ENCODE results near the gene CGREF1. TPM values are rescaled to one million over a fixed set of nuclear protein-coding genes. Genes with fewer than 3 reads are reported as not detected.

Gene CGREF1
- total RNA-seq, 1 donor from 2014 or later = 2.2 TPM

DNA sequence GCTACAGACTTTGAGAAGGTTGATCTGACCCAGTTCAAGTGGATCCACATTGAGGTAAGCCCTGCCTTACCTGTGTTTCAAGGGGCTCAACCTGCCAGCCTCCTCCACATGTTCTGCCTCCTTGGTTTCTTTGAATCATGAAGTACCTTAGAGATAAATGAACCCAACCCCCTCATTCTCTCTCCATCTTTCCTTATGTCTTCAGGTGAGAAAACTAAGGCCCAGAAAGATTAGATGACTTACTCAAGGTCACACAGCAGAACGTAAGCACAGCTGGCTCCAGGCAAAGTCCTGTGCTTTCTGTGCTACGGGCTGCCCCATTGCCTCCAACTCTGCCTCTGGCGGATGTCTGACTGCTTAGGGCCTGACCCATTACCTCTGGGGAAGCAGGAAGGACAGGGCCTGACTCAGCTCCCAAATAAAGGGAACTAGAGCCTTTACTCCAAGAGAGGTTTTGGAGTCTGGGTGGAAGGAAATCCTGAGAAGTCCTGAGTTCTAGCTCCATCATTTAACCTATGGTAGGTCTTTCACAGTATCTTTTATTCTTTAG lies 22.1 kb downstream of the CGREF1 start:
- H3K4me1 ChIP-seq = peaks cover 8% of the 10 kb centered on the region
- H3K9me3 ChIP-seq = no peaks in the 10 kb centered on the region
- no peak overlapping the region for H3K4me3 ChIP-seq
- H3K36me3 ChIP-seq = no peaks in the 10 kb centered on the region
- intact Hi-C loops (cut with DNase I) = loop anchor here (2.0 to 5.0 kb wide), 2 partner anchors 72 to 185 kb away; partner anchors contain the start of gene TRIM54
- no peak for DNase-seq (ENCODE audit: extremely low spot score in 2 of 2)
- H3K27ac ChIP-seq = no peak overlapping the region
- no peak for TF ChIP-seq POLR2AphosphoS5 (IDR thresholded peaks at IDR 0.05; ENCODE audit: insufficient read depth in 1 of 2, low read depth in 1 of 2)
- no peak for TF ChIP-seq POLR2A (IDR thresholded peaks at IDR 0.05)
- TF ChIP-seq, protein P1, sequence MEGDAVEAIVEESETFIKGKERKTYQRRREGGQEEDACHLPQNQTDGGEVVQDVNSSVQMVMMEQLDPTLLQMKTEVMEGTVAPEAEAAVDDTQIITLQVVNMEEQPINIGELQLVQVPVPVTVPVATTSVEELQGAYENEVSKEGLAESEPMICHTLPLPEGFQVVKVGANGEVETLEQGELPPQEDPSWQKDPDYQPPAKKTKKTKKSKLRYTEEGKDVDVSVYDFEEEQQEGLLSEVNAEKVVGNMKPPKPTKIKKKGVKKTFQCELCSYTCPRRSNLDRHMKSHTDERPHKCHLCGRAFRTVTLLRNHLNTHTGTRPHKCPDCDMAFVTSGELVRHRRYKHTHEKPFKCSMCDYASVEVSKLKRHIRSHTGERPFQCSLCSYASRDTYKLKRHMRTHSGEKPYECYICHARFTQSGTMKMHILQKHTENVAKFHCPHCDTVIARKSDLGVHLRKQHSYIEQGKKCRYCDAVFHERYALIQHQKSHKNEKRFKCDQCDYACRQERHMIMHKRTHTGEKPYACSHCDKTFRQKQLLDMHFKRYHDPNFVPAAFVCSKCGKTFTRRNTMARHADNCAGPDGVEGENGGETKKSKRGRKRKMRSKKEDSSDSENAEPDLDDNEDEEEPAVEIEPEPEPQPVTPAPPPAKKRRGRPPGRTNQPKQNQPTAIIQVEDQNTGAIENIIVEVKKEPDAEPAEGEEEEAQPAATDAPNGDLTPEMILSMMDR (IDR thresholded peaks at IDR 0.05) = no peak
- no peaks in the 10 kb centered on the region for H3K27me3 ChIP-seq

DNA sequence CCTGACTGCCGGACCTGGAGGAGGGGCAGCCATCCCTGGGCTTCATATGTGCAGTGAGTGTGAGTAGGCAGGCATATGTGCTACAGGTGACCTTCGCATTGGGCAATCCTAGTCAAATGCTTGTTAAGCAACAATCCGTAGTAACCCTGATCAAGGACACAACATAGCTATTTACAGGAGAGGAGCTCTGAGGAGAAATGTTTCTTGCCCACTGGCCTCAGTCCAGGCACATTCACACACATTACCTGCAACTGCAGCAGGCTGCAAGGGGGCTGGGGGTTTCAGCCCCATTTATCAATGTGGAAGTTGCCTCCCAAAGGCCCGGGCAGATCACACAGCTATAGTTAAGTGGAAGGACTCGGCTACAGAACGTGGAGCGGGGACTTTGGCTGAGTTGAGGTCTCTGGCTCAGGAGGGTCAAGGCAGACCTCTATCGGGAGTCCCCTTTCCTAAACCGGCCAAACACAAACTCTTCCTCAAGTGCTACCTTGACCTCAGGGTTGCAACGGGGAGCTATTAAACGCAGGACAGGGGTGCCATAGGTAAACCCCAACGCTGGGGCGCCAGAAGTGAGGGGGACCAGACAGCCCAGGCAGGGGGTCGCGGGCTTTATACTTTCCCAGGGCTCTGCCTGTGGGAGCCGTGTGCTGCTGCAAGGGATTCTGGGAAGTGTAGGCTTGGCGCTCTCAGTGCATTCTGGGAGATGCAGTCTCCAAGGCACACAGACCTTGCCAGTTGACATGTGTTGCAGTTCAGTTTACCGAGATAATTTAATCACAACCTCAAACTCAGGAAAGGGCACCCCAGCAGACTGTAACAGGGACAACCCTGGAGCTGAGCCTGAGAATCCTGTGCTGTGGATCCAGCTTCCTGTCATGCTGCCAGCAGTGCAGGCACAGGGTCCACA lies 22.9 kb downstream of the CGREF1 start:
- TF ChIP-seq POLR2AphosphoS5 (IDR thresholded peaks at IDR 0.05; ENCODE audit: insufficient read depth in 1 of 2, low read depth in 1 of 2) (peak in 1 of 2 donors; percentile 37), POLR2A (IDR thresholded peaks at IDR 0.05) (no peak)
- Histone ChIP-seq H3K9me3 (no peaks in the 10 kb centered on the region), H3K4me3 (peak overlapping the region; percentile 34 to 43), H3K4me1 (peaks cover 8% of the 10 kb centered on the region), H3K27ac (no peak overlapping the region), H3K27me3 (no peaks in the 10 kb centered on the region), H3K36me3 (no peaks in the 10 kb centered on the region)
- DNase-seq (ENCODE audit: extremely low spot score in 2 of 2) = no peak
- intact Hi-C loops (cut with DNase I) = loop anchor here (2.0 to 5.0 kb wide), 2 partner anchors 73 to 186 kb away; partner anchors contain the start of gene TRIM54

DNA sequence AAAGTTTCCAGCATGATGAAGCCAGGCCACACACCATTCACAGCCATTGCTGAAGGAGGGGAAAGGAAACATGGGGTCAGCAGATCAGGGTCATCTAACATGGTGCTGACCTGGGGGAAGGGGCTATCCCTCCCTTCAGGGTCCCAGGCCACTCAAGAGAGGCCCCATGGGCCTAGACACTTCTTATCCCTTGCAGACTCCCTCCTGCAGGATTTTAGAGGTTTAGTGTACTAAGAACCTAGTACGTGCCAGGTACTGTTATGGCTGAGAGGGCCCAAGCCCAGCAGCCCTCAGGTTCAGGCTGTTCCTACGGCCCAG lies 23.5 kb downstream of the CGREF1 start:
- Histone ChIP-seq H3K4me3 (no peak overlapping the region), H3K27ac (no peak overlapping the region), H3K4me1 (peaks cover 8% of the 10 kb centered on the region), H3K9me3 (no peaks in the 10 kb centered on the region), H3K36me3 (no peaks in the 10 kb centered on the region), H3K27me3 (no peaks in the 10 kb centered on the region)
- intact Hi-C loops (cut with DNase I) = loop anchor here (5.0 kb wide), 1 partner anchor 187 kb away; the partner anchor contains the start of gene TRIM54
- no peak for TF ChIP-seq POLR2A (IDR thresholded peaks at IDR 0.05)
- TF ChIP-seq, protein P1 (IDR thresholded peaks at IDR 0.05) = no peak
- TF ChIP-seq POLR2AphosphoS5 (IDR thresholded peaks at IDR 0.05; ENCODE audit: insufficient read depth in 1 of 2, low read depth in 1 of 2) = no peak
- no peak for DNase-seq (ENCODE audit: extremely low spot score in 2 of 2)

DNA sequence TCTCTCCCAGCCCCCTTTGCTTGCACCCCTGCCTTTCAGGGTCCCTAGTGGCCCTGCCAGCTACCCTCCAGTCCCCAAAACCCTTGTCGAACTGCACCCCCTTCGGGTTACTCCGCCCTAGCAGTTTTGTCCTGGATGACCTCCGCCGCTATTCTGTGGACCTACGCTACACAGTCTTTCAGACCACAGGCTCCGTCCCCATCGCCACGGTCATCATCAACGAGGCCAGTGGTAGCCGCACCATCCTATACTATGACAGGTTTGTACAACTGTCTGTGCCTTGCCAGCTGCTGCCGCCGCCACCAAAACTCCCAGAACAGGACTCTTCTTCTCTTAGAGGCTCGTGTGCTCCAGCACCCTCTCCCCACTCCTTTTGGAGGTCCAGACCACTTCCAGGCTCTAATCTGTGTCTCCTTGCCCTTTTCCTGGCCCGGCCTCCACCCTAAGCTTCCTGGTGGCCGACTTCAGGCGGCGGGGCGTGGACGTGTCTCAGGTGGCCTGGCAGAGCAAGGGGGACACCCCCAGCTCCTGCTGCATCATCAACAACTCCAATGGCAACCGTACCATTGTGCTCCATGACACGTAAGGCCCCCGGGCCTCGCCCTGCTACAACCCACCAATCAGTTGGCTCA lies 24.5 kb downstream of the CGREF1 start:
- Histone ChIP-seq H3K4me1 (peaks cover 8% of the 10 kb centered on the region), H3K27ac (no peak overlapping the region), H3K9me3 (no peaks in the 10 kb centered on the region), H3K36me3 (no peaks in the 10 kb centered on the region), H3K4me3 (no peak overlapping the region), H3K27me3 (no peaks in the 10 kb centered on the region)
- intact Hi-C loops (cut with DNase I) = no loop called here
- DNase-seq (ENCODE audit: extremely low spot score in 2 of 2) = no peak
- TF ChIP-seq POLR2AphosphoS5 (IDR thresholded peaks at IDR 0.05; ENCODE audit: insufficient read depth in 1 of 2, low read depth in 1 of 2) = no peak
- no peak for TF ChIP-seq POLR2A (IDR thresholded peaks at IDR 0.05)
- TF ChIP-seq, protein P1 (IDR thresholded peaks at IDR 0.05) = no peak

DNA sequence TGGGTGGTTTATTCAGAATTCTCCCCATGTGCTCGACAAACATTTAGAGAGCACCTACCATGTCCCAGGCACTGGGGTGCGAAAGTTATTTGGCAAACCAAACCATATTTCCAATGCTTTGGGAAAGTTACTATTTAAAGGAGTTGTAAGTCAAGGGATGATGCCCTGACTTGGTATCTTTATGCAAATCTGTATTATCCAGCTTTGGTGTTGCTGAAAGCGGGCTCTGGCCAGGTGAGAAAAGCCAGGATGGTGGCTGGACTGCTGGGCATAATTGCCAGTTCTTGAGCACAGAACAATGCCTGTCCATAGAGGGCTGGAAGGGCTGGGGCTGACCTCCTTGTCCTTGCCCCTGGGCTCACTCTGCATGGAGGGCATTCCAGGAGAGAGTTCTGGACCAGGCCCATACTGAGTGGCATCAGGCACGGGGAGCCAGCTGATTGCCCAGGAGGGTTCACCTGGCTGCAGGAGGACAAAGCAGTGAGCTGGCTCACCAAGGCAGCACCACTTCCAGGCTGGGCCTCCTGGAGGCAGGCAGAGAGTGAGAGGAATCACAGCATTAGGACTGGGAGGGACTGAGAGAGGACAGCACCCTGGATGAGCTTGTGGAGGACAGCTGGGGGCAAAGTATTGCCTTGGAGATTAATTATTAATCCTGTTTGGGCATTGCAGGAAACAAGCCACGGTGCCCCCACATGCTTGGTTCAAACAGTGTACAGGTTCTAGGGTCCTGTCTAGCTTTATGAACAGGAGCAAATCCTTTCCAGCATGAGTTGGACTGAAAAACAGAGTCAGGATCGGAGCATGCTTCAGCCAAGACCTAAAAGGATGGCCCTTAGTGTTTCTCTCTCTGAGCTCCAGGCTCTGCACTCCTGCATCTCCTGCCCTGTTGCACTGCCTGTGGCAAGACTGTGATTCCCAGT lies 25.2 kb downstream of the CGREF1 start:
- Histone ChIP-seq H3K9me3 (no peaks in the 10 kb centered on the region), H3K4me3 (no peak overlapping the region), H3K36me3 (no peaks in the 10 kb centered on the region), H3K27me3 (no peaks in the 10 kb centered on the region), H3K27ac (no peak overlapping the region), H3K4me1 (peaks cover 8% of the 10 kb centered on the region)
- intact Hi-C loops (cut with DNase I) = no loop called here
- DNase-seq (ENCODE audit: extremely low spot score in 2 of 2) = no peak
- TF ChIP-seq POLR2AphosphoS5 (IDR thresholded peaks at IDR 0.05; ENCODE audit: insufficient read depth in 1 of 2, low read depth in 1 of 2) (no peak), POLR2A (IDR thresholded peaks at IDR 0.05) (no peak)
- TF ChIP-seq, protein P1 (IDR thresholded peaks at IDR 0.05) = no peak
